DND-41 (cell line): ENCODE measurements around the gene LEFTY2.

ENCODE experiments used
- ATAC-seq: fragments of 200-7000 bp; cut with Tn5 transposase; 3 replicates; pipeline ENCODE4 v1.9.1; 2021; ENCODE audit warnings: low read depth; ENCODE audit not compliant: insufficient read depth
- DNase-seq: peaks from one replicate; pipeline ENCODE4 v3.0.0-alpha.2; 2020
- H2AFZ ChIP-seq: 2 replicates; pipeline ENCODE4 v1.6.0; 2012; ENCODE audit warnings: low read depth, low read length
- H3K27ac ChIP-seq: 2 replicates; pipeline ENCODE4 v1.5.1; 2012; ENCODE audit warnings: low read length, inconsistent platforms
- H3K27me3 ChIP-seq: fragments of 200-600 bp; sonication (generic); 2 replicates; pipeline ENCODE4 v1.6.0; 2012; ENCODE audit warnings: low read length, mild to moderate bottlenecking, inconsistent platforms; ENCODE audit not compliant: insufficient read depth, poor library complexity
- H3K36me3 ChIP-seq: 2 replicates; pipeline ENCODE4 v1.5.1; 2012; ENCODE audit warnings: low read length, inconsistent platforms; ENCODE audit not compliant: insufficient read depth
- H3K4me1 ChIP-seq: 2 replicates; pipeline ENCODE4 v1.5.1; 2012; ENCODE audit warnings: mild to moderate bottlenecking, low read length; ENCODE audit not compliant: insufficient read depth
- H3K4me2 ChIP-seq: 2 replicates; pipeline ENCODE4 v1.6.0; 2012; ENCODE audit warnings: mild to moderate bottlenecking, moderate library complexity, low read length, inconsistent platforms; ENCODE audit not compliant: insufficient read depth
- H3K4me3 ChIP-seq, 2 experiments: fragments of 200-600 bp in 1 of 2; shearing (Covaris generic) in 1 of 2; 2 replicates each; pipeline ENCODE4 v1.5.1; 2012 to 2016; ENCODE audit warnings: inconsistent platforms in 2 of 2, low read length in 2 of 2, mild to moderate bottlenecking in 2 of 2, low read depth in 1 of 2, moderate library complexity in 1 of 2
- H3K79me2 ChIP-seq: 2 replicates; pipeline ENCODE4 v1.6.0; 2012; ENCODE audit warnings: low read length, inconsistent platforms; ENCODE audit not compliant: insufficient read depth
- H3K9ac ChIP-seq: 2 replicates; pipeline ENCODE4 v1.6.0; 2012; ENCODE audit warnings: low read depth, mild to moderate bottlenecking, inconsistent platforms, low read length, moderate library complexity
- H3K9me3 ChIP-seq: 2 replicates; pipeline ENCODE4 v1.5.1; 2012; ENCODE audit warnings: low read length, moderate library complexity, mild to moderate bottlenecking, inconsistent platforms; ENCODE audit not compliant: insufficient read depth, severe bottlenecking
- H4K20me1 ChIP-seq: 2 replicates; pipeline ENCODE4 v1.6.0; 2012; ENCODE audit warnings: low read length; ENCODE audit not compliant: insufficient read depth
- CTCF ChIP-seq: IDR thresholded peaks from 2 replicates; pipeline ENCODE4 v1.5.1; 2012; ENCODE audit warnings: borderline replicate concordance, low read length, moderate library complexity, mild to moderate bottlenecking; ENCODE audit not compliant: poor library complexity, severe bottlenecking; ENCODE audit errors: extremely low read depth
- EZH2 ChIP-seq: IDR thresholded peaks from 3 replicates; pipeline ENCODE4 v1.6.1; 2012; ENCODE audit warnings: borderline replicate concordance, low read depth, mild to moderate bottlenecking, moderate library complexity, low read length, inconsistent platforms; ENCODE audit not compliant: severe bottlenecking

LEFTY2 gene

GRCh38 chr1:225945564-225945963 is 4.5 kb upstream of the LEFTY2 start:
- H3K4me2 ChIP-seq, result no peak overlapping the region
- no peaks in the 10 kb centered on the region for H3K4me1 ChIP-seq
- DNase-seq, result no peak

GRCh38 chr1:225944951-225945350 is 3.9 kb upstream of the LEFTY2 start:
- no peak for DNase-seq
- Histone ChIP-seq H2AFZ (no peak overlapping the region), H3K4me1 (no peaks in the 10 kb centered on the region), H3K27me3 (no peaks in the 10 kb centered on the region), H3K9me3 (no peaks in the 10 kb centered on the region), H3K27ac (no peak overlapping the region), H3K36me3 (no peaks in the 10 kb centered on the region), H4K20me1 (no peaks in the 10 kb centered on the region), H3K9ac (no peak overlapping the region), H3K4me2 (no peak overlapping the region), H3K4me3 (no peak overlapping the region), H3K79me2 (no peaks in the 10 kb centered on the region)
- TF ChIP-seq CTCF, result no peak
- TF ChIP-seq EZH2, result no peak
- ATAC-seq, result peak; percentile 61; the same call in 2 of the 3 replicates

More at GRCh38 chr1:225945564-225945963, 4.5 kb upstream of the LEFTY2 start:
- Histone ChIP-seq H3K27me3 (no peaks in the 10 kb centered on the region), H3K9me3 (no peaks in the 10 kb centered on the region), H4K20me1 (no peaks in the 10 kb centered on the region), H3K9ac (no peak overlapping the region), H3K36me3 (no peaks in the 10 kb centered on the region), H2AFZ (no peak overlapping the region), H3K79me2 (no peaks in the 10 kb centered on the region), H3K27ac (no peak overlapping the region), H3K4me3 (no peak overlapping the region)
- TF ChIP-seq EZH2, result no peak
- no peak for TF ChIP-seq CTCF
- no peak for ATAC-seq

GRCh38 chr1:225944387-225944786 is 3.4 kb upstream of the LEFTY2 start:
- no peak overlapping the region for H3K9ac ChIP-seq
- H4K20me1 ChIP-seq, result no peaks in the 10 kb centered on the region
- H3K9me3 ChIP-seq, result no peaks in the 10 kb centered on the region
- H3K4me2 ChIP-seq, result no peak overlapping the region
- no peaks in the 10 kb centered on the region for H3K79me2 ChIP-seq
- H3K27me3 ChIP-seq, result no peaks in the 10 kb centered on the region
- H2AFZ ChIP-seq, result no peak overlapping the region
- DNase-seq (no peak), ATAC-seq (no peak)
- TF ChIP-seq EZH2 (no peak), CTCF (no peak)
- H3K36me3 ChIP-seq, result no peaks in the 10 kb centered on the region
- H3K4me1 ChIP-seq, result no peaks in the 10 kb centered on the region
- H3K4me3 ChIP-seq, result no peak overlapping the region
- H3K27ac ChIP-seq, result no peak overlapping the region

GRCh38 chr1:225943582-225943981 is 2.6 kb upstream of the LEFTY2 start:
- no peak overlapping the region for H3K27ac ChIP-seq
- H3K9ac ChIP-seq, result no peak overlapping the region
- H3K79me2 ChIP-seq, result no peaks in the 10 kb centered on the region
- DNase-seq (no peak), ATAC-seq (no peak)
- no peaks in the 10 kb centered on the region for H3K27me3 ChIP-seq
- H2AFZ ChIP-seq, result no peak overlapping the region
- H3K4me2 ChIP-seq, result no peak overlapping the region
- no peaks in the 10 kb centered on the region for H3K4me1 ChIP-seq
- no peaks in the 10 kb centered on the region for H4K20me1 ChIP-seq
- H3K9me3 ChIP-seq, result no peaks in the 10 kb centered on the region
- no peaks in the 10 kb centered on the region for H3K36me3 ChIP-seq
- no peak for TF ChIP-seq EZH2
- TF ChIP-seq CTCF, result no peak
- H3K4me3 ChIP-seq, result no peak overlapping the region
